GM12878 (cell line): ENCODE results near the gene YY1. TPM values are rescaled to one million over a fixed set of nuclear protein-coding genes. Genes with fewer than 3 reads are reported as not detected.
A peak's percentile ranks its signal among the peaks of the same experiment; 100 is the strongest.

Experiments used
- BHLHE40 ChIP-seq, 2 experiments: fragments of 450-650 bp in 1 of 2; IDR thresholded peaks; 2 replicates each; pipeline ENCODE4 v1.6.1; 2011 to 2017; ENCODE audit warnings: low read depth in 2 of 2, borderline replicate concordance in 1 of 2, improper control_type of control experiment in 1 of 2, low read length in 1 of 2, mild to moderate bottlenecking in 1 of 2
- DPF2 ChIP-seq: fragments of 450-650 bp; IDR thresholded peaks from 2 replicates; pipeline ENCODE4 v1.6.1; 2017; ENCODE audit warnings: mild to moderate bottlenecking
- GATAD2B ChIP-seq: fragments of 450-650 bp; conservative IDR thresholded peaks from 2 replicates; pipeline ENCODE4 v1.6.1; 2017; ENCODE audit warnings: low read depth, mild to moderate bottlenecking, moderate library complexity
- IKZF2 ChIP-seq, 2 experiments: fragments of 450-650 bp; IDR thresholded peaks; 2 replicates each; pipeline ENCODE4 v1.6.1; 2017; ENCODE audit warnings: mild to moderate bottlenecking in 2 of 2, moderate library complexity in 2 of 2
- LARP7 ChIP-seq: fragments of 450-650 bp; IDR thresholded peaks from 2 replicates; pipeline ENCODE4 v1.6.1; 2017; ENCODE audit warnings: mild to moderate bottlenecking
- NFIC ChIP-seq: IDR thresholded peaks from 2 replicates; pipeline ENCODE4 v1.6.1; 2012; ENCODE audit warnings: low read depth, mild to moderate bottlenecking, inconsistent platforms, low read length, moderate library complexity
- NFXL1 ChIP-seq: fragments of 450-650 bp; IDR thresholded peaks from 2 replicates; pipeline ENCODE4 v1.6.1; 2017; ENCODE audit warnings: antibody characterized with exemption, mild to moderate bottlenecking, borderline replicate concordance
- NRF1 ChIP-seq: conservative IDR thresholded peaks from 2 replicates; pipeline ENCODE4 v1.6.1; 2011; ENCODE audit warnings: mild to moderate bottlenecking, low read depth, low read length, improper control_type of control experiment
- POLR2AphosphoS5 ChIP-seq: IDR thresholded peaks from 2 replicates; pipeline ENCODE4 v1.6.1; 2011; ENCODE audit warnings: mild to moderate bottlenecking, low read length, inconsistent platforms
- SMC3 ChIP-seq: IDR thresholded peaks from 2 replicates; pipeline ENCODE4 v1.6.1; 2011; ENCODE audit warnings: low read length, improper control_type of control experiment, borderline replicate concordance
- STAT1 ChIP-seq: fragments of 450-650 bp; conservative IDR thresholded peaks from 2 replicates; pipeline ENCODE4 v1.6.1; 2014; ENCODE audit warnings: antibody characterized with exemption, mild to moderate bottlenecking
- YY1 ChIP-seq: IDR thresholded peaks from 2 replicates; pipeline ENCODE4 v1.6.1; 2011; ENCODE audit warnings: low read depth, mild to moderate bottlenecking, low read length
- polyA plus RNA-seq, 11 experiments: library from polyadenylated mRNA; depleted of rRNA in 4 of 11; unstranded in 6 of 11; stranded (reverse) in 5 of 11; fragments of >200 nt; fragmentation: Nextera tagmentation in 4 of 11; fragmentation: Illumina TruSeq in 1 of 11; extraction: Ambion mirVana in 4 of 11; extraction: Trizol in 1 of 11; gene quantifications; 1 replicate in 1 of 11; 2 replicates in 10 of 11; pipeline versions ENCODE4 v1.2.1 to v1.2.3, GENCODE V29; 2011 to 2016; ENCODE audit warnings: inconsistent platforms in 2 of 11, missing spikeins in 2 of 11, low read depth in 1 of 11
- total RNA-seq, 4 experiments: library from RNA; depleted of rRNA in 3 of 4; stranded (reverse); fragments of >200 nt in 3 of 4; fragmentation: Illumina TruSeq in 1 of 4; extraction: Trizol in 1 of 4; gene quantifications; 2 replicates each; pipeline versions ENCODE4 v1.2.1 to v1.2.3, GENCODE V29; 2013 to 2021
- TF ChIP-seq, protein P1 (sequence below): fragments of 450-650 bp; IDR thresholded peaks from 2 replicates; pipeline ENCODE4 v1.6.1; 2017; ENCODE audit warnings: mild to moderate bottlenecking, moderate library complexity
- TF ChIP-seq, protein P2 (sequence below): IDR thresholded peaks from 2 replicates; pipeline ENCODE4 v1.6.1; 2011; ENCODE audit warnings: low read depth, low read length, improper control_type of control experiment, borderline replicate concordance
- TF ChIP-seq, protein P3 (sequence below): fragments of 450-650 bp; IDR thresholded peaks from 2 replicates; pipeline ENCODE4 v1.6.1; 2017; ENCODE audit warnings: low read depth, mild to moderate bottlenecking, moderate library complexity
- TF ChIP-seq, protein P4 (sequence below): IDR thresholded peaks from 2 replicates; pipeline ENCODE4 v1.6.1; 2011; ENCODE audit warnings: borderline replicate concordance, low read depth, mild to moderate bottlenecking, moderate library complexity, mixed read lengths, low read length; ENCODE audit not compliant: insufficient read depth; ENCODE audit errors: extremely low read length

YY1 gene
- total and polyA plus RNA-seq, 10 of the 15 experiments (the other 5 are each of a cell fraction or from before 2014, with no cell fraction given) = 23.7 to 74.0 (median 39.9) TPM

DNA sequence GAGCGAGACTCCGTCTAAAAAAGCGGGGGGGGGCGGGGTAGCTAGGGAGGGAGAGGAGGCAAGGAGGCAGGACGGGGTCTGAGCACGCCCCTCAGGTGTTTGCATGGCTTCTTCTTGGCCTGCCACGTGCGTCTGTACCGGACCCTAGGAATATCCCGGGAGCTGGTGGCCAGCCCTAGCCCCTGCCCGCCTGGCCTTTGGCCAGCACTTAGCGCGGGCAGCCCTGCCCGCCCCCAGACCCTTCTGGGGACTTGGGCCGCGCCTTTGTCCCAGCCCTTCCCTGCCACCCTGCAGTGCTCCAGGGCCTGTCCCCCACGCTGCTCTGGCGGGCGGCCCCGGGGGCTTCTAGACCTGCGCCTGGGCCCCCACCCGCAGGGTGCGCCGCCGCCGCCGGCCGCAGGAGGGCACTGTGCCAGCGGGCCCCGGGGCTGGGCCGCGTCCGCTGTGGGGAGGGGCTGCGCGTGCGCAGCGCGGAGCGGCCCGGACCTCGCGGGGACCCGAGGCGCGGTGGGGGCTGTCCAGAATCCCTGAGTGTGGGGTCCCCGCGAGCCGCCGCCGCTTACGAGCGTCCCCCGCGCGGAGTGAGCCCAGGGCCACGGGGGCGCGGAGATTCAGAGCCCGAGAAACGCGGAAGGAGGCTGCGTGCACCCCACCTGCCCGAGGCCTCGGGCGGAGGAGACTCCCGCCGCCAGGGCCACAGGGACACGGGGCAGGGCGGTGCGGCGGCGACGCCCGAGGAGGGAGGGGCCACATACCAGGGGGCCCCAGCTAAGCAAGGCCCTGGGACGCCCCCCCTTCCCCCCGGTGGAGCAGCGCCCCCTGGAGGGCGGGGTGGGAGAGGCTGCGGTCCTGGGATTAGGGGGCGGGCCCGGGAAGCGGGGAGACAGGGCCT is 46.3 kb downstream of the YY1 start (continued):
- TF ChIP-seq, protein P1, sequence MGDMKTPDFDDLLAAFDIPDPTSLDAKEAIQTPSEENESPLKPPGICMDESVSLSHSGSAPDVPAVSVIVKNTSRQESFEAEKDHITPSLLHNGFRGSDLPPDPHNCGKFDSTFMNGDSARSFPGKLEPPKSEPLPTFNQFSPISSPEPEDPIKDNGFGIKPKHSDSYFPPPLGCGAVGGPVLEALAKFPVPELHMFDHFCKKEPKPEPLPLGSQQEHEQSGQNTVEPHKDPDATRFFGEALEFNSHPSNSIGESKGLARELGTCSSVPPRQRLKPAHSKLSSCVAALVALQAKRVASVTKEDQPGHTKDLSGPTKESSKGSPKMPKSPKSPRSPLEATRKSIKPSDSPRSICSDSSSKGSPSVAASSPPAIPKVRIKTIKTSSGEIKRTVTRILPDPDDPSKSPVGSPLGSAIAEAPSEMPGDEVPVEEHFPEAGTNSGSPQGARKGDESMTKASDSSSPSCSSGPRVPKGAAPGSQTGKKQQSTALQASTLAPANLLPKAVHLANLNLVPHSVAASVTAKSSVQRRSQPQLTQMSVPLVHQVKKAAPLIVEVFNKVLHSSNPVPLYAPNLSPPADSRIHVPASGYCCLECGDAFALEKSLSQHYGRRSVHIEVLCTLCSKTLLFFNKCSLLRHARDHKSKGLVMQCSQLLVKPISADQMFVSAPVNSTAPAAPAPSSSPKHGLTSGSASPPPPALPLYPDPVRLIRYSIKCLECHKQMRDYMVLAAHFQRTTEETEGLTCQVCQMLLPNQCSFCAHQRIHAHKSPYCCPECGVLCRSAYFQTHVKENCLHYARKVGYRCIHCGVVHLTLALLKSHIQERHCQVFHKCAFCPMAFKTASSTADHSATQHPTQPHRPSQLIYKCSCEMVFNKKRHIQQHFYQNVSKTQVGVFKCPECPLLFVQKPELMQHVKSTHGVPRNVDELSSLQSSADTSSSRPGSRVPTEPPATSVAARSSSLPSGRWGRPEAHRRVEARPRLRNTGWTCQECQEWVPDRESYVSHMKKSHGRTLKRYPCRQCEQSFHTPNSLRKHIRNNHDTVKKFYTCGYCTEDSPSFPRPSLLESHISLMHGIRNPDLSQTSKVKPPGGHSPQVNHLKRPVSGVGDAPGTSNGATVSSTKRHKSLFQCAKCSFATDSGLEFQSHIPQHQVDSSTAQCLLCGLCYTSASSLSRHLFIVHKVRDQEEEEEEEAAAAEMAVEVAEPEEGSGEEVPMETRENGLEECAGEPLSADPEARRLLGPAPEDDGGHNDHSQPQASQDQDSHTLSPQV = peak; percentile 9; the same call in 1 of the 2 replicates
- peak; percentile 96 for TF ChIP-seq GATAD2B
- peak; percentile 57 to 62; a peak in 3 of 4 replicates for TF ChIP-seq IKZF2 (IDR thresholded peaks at IDR 0.05)
- TF ChIP-seq BHLHE40 (IDR thresholded peaks at IDR 0.05; ENCODE audit: borderline replicate concordance in 1 of 2, low read depth in 2 of 2, low read length in 1 of 2) = peak; percentile 7 to 54; a peak in 1 of 4 replicates
- TF ChIP-seq NFIC = no peak
- TF ChIP-seq, protein P2, sequence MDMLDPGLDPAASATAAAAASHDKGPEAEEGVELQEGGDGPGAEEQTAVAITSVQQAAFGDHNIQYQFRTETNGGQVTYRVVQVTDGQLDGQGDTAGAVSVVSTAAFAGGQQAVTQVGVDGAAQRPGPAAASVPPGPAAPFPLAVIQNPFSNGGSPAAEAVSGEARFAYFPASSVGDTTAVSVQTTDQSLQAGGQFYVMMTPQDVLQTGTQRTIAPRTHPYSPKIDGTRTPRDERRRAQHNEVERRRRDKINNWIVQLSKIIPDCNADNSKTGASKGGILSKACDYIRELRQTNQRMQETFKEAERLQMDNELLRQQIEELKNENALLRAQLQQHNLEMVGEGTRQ = no peak
- no peak for TF ChIP-seq NFXL1
- TF ChIP-seq STAT1 = 0 out of 2 replicates have a peak, but pooled peaks have one; percentile 38
- TF ChIP-seq LARP7 = peak; percentile 93
- peak; percentile 73 for TF ChIP-seq NRF1
- TF ChIP-seq, protein P3, sequence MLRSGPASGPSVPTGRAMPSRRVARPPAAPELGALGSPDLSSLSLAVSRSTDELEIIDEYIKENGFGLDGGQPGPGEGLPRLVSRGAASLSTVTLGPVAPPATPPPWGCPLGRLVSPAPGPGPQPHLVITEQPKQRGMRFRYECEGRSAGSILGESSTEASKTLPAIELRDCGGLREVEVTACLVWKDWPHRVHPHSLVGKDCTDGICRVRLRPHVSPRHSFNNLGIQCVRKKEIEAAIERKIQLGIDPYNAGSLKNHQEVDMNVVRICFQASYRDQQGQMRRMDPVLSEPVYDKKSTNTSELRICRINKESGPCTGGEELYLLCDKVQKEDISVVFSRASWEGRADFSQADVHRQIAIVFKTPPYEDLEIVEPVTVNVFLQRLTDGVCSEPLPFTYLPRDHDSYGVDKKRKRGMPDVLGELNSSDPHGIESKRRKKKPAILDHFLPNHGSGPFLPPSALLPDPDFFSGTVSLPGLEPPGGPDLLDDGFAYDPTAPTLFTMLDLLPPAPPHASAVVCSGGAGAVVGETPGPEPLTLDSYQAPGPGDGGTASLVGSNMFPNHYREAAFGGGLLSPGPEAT = 0 out of 2 replicates have a peak, but pooled peaks have one; percentile 32
- TF ChIP-seq POLR2AphosphoS5 = no peak
- TF ChIP-seq SMC3 = peak; percentile 16; the same call in 1 of the 2 replicates
- peak; percentile 89; the same call in 1 of the 2 replicates for TF ChIP-seq DPF2
- 0 out of 2 replicates have a peak, but pooled peaks have one; percentile 31 for TF ChIP-seq YY1
- TF ChIP-seq, protein P4, sequence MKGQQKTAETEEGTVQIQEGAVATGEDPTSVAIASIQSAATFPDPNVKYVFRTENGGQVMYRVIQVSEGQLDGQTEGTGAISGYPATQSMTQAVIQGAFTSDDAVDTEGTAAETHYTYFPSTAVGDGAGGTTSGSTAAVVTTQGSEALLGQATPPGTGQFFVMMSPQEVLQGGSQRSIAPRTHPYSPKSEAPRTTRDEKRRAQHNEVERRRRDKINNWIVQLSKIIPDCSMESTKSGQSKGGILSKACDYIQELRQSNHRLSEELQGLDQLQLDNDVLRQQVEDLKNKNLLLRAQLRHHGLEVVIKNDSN = no peak
